Mammary epithelial cell (primary cell): ENCODE results near the gene ASB18.
A peak's percentile ranks its signal among the peaks of the same experiment; 100 is the strongest.

Experiments used
- EZH2 ChIP-seq: IDR thresholded peaks from 2 replicates; pipeline ENCODE4 v1.6.1; 2012; ENCODE audit warnings: low read length, inconsistent platforms, borderline replicate concordance
- TF ChIP-seq, protein P1 (sequence below), 2 donors: IDR thresholded peaks in 1 of 2; conservative IDR thresholded peaks in 1 of 2; 2 replicates each; pipeline ENCODE4 v1.5.1; 2011 to 2012; ENCODE audit warnings: inconsistent platforms in 2 of 2, low read length in 2 of 2, mild to moderate bottlenecking in 2 of 2, control low read depth in 1 of 2, low read depth in 1 of 2; ENCODE audit not compliant: insufficient read depth in 1 of 2; ENCODE audit errors: extremely low read depth in 1 of 2

DNA sequence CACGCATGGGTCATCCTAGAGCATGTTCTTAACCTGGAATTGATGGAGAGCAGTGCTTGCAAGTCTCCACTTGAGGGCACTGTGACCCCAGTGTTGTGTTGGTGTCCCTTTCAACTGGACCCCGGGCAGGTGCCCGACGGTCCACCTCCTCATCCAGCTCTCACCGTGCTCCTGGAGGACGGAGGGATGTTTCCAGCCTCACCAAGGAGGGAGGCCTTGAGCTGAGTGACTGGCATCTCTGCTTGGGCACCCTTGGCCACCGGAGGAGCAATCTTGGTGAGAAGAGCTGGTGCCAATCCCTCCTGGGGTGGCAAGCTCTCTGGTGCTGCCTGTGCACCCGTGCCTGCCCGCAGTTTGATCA, 45.4 kb upstream of the ASB18 start:
- TF ChIP-seq, protein P1, sequence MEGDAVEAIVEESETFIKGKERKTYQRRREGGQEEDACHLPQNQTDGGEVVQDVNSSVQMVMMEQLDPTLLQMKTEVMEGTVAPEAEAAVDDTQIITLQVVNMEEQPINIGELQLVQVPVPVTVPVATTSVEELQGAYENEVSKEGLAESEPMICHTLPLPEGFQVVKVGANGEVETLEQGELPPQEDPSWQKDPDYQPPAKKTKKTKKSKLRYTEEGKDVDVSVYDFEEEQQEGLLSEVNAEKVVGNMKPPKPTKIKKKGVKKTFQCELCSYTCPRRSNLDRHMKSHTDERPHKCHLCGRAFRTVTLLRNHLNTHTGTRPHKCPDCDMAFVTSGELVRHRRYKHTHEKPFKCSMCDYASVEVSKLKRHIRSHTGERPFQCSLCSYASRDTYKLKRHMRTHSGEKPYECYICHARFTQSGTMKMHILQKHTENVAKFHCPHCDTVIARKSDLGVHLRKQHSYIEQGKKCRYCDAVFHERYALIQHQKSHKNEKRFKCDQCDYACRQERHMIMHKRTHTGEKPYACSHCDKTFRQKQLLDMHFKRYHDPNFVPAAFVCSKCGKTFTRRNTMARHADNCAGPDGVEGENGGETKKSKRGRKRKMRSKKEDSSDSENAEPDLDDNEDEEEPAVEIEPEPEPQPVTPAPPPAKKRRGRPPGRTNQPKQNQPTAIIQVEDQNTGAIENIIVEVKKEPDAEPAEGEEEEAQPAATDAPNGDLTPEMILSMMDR (conservative IDR thresholded peaks at IDR 0.05 in 1 of 2, IDR thresholded peaks at IDR 0.05 in 1 of 2; ENCODE audit: extremely low read depth in 1 of 2, insufficient read depth in 1 of 2, low read depth in 1 of 2, low read length in 2 of 2): peak; percentile 51 to 58
- TF ChIP-seq EZH2: no peak
